ENCODE data around the gene GNAS-AS1.

Gene GNAS-AS1

DNA sequence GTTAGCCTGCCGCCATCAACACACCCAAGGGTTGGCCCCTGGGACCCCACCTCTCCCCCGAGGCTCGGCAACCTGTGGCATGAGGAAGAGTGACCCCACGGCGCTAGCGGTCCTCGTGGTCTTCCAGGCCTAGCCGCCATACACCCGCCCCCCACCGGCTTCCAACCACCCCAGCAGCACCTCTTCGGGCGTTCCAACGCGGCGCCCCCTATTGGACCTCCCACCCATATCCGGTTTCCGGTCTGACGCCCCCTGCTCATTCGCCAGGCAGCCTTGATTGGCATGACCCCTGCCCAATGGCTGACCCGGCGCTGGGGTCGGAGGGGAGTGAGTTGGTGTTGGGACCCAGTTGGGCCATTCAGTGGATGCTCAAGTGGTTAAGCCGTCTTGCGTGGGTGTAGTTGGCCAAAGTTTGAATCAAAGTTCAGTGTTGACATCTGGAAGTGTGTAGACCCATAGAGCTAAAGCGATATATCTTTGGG is at the start of gene GNAS-AS1:
Gene GNAS-AS1 (minus strand): TSS at position 210 of the 482 bp plus-strand sequence.
- DNase-seq: peak; percentile 88
- ATAC-seq: peak; percentile 85

DNA sequence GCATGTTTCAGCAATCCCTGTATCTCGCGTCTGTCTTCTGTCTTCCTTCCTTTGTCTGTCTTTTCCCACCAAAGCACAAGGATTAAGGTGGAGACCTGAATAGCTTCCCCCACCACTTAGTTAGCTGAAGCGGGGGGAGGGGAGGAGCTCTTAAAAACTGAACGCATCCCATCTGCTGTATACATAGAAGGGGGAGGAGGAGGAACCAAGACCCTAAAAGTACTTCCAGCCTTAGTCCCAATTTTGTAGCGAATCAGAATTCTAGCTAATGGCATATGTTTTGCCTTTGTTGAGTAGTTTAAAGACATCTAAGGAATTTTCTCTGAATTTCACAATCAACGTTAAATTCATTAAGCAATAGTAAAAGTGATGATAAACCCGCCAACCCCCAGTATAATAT is 49.7 kb upstream of the GNAS-AS1 start:
- no peak for ATAC-seq
- no peak for DNase-seq

DNA sequence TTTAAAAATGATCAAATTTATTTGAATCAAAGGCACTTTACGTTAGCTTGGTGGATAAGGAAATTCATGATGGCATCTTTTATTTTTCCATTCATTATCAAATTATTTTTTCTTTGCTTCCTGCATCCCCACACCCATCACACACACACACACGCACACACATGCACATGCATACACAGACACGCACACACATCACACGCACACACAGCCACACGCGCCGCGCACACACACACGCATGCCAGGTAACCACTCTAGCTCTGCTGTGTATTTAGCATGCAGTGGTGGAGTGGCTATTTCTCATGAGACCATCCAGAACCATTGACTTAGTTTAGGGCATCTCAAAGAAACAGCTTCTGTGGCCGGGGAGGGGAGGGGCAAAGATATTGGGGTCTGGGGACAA is 48.8 kb upstream of the GNAS-AS1 start:
- DNase-seq: no peak

DNA sequence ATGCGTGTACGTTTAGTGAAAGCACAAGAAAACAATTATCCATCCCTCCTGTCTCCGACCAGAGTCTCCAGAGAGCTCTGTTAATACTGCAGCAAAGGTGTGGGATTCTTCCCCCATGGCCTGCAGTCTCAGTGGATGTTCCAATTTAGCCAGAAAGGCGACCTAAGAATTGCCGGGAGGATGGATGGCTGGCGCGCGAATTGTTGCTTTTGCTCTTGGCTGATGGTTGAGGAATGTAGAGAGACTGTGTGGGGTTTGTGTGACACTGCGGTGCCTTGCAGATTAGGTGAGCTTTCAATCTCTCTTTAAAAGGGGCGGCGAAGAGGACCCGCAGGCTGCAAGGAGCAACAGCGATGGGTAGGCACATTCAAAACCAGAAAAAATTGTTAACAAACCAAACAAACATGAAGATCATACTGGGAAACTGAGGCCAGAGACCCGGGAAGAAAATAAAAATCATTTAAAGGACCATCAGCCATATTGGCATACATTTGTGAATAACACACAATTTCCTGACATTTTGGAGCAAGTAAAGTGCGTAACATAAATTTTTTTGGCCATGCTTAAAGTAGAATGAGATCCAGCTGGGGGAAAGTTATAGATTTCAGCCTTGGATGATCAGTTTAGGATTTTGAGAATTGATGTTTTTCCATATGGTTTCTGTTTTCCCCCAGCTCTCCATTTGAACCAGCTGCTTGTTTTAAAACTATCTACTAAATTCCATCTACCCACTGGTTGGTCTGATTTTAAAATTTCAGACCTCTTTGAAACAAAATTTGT is 48.1 kb upstream of the GNAS-AS1 start:
- ATAC-seq (no peak), DNase-seq (no peak)

More for the DNA sequence above, 48.8 kb upstream of the GNAS-AS1 start:
- no peak for ATAC-seq

DNA sequence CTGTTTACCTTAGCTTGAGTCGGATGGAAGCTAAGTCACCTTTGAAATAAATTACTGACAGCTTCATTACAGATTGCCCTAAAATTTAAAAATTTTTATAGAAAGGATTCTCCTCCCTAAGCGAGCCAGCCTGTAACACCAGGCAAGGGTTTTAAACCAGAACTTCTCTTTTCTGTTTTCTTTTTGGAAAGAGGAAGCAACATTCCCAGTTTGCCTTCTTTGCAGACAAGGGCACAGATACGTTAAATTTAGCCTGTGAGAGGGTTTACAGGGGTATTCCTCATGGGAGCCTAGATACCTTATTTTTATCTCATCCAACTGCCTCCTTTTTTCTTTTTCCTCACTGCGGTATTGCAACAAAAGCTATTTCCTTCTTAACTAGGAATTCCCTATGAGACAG is 46.8 kb upstream of the GNAS-AS1 start:
- ATAC-seq (no peak), DNase-seq (no peak)

DNA sequence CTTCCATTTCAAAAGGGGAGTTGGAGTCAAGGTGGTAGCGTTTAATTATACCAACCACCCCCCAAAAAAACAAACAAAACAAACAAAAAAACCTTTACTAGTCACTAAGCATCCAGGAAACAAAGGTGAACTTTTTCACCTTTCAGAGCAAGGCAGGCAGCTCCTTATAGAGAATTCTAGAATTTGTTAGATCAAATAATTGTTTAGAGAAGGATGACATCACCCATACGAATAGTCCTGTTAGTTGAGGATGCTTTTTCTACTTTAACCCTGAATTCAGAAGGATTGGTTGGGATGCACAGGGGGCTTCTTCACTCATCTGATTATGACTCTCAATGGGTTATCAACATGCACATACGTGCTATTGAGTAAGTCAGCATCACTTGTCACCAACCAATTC is 46.1 kb upstream of the GNAS-AS1 start:
- ATAC-seq (no peak), DNase-seq (no peak)

DNA sequence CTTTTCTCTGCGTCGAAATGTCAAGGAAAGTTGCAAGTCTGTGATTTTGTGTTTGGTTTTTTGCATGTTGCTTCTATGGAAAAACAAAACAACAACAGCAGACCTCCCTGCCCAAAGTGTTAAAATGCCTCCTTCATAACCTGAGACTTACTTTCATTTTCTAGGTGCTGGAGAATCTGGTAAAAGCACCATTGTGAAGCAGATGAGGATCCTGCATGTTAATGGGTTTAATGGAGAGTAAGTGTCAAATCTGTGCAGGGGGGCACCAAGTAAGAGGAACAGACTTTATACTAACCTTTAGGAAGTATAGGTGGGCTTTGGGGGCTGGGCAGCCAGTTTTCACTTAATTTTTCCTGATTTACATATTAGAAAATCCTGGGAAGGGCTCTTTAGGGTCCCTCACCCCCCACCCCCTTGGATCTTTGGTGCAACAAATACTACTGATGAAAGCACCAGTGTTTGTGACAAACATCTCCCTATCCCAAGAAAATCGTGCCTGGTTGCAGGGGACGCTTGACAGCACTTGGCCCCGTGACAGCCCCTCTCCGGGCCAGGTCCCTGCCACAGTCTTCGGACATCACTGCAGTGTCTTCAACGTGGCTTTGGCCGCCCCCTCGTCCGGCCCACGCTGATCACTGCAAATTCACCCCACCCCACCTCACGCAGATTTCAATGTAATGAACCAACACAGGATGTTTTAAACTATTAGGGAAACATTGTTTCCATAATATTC is 44.9 kb upstream of the GNAS-AS1 start:
- DNase-seq (no peak), ATAC-seq (no peak)

DNA sequence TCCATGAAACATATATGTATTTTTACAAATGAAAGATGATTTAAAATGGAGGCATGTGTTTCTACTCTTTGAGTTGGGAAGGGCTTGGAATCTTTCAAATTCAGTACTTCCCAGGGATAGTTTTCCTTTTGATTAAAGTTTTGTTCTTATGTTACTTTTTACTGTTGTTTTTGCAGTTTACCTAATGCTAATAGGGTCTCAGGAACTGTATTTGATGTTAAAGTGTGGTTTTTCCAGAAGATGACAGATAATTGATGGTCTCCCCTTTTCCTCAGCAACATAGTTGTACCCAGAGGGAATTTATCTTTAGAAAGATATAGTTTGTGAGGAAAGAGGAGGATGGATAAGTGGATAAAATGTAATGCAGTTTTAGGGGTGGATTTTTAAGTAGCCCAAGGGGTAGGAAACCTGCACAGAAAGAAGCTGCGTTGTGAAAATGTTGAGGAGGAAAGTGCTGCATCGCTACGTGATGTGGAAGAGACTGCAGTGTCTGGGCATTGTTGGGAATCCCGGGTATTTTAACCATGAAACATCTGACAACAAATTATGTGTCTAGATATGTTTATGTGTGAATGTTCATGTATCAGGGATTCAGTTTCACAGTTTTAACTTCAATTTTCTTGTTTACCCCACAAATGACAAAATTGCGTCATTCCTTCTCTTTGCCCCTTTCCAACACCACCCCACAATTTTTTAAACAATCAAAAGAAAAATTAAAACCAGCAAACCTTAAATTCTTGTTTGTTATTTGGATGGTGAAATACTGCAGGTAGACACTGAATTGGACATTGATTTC is 44.1 kb upstream of the GNAS-AS1 start:
- no peak for DNase-seq
- no peak for ATAC-seq

DNA sequence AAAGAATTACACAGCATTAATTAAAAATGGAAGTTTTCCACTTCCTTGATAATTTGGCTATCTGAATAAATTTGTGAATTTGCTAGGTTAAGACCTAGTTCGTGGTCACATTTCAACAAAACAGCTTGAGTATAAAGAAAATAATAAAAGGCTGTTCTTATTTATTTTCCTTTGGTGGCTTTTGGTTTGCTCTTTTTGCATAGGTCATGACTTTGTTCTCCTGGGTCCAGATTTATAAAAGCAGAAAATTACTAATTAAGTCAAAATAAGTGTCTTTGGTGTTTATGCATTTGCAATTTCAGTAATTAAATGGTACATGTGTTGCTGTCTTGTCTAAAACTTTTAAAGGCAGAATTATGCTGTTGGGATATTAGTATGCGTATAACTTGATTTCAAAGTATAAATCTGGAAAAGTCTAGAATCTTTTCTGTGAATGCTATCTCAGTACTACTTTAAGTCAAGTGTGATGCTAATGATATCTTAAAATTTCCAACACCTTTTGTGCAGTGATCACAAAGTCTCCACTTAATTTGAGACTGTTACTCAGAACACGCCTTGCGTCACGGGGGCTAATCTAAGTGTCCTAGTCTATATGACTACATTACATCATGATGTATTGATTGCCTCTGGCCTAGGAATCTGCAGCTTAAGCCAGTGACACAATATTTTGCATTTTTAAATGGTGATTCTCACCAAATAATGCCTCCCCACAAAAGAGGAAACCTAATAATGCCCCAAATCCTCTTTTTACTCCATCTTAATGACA is 42.8 kb upstream of the GNAS-AS1 start:
- ATAC-seq: no peak
- DNase-seq: peak; percentile 60

DNA sequence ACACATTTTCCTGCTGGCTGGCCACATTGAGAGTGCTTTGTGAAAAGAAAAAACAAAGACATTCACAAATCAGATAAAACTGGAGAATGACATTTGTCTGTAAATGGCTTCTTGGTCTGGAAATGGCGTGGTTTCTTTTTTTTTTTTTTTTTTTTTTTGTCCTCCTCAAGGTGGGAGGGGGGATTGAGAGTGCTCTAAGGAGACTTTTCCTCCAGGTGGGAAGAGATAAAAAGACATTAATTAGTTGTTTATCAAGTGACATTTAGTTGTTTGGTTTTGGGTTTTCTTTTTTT is 42.2 kb upstream of the GNAS-AS1 start:
- ATAC-seq (no peak), DNase-seq (no peak)

DNA sequence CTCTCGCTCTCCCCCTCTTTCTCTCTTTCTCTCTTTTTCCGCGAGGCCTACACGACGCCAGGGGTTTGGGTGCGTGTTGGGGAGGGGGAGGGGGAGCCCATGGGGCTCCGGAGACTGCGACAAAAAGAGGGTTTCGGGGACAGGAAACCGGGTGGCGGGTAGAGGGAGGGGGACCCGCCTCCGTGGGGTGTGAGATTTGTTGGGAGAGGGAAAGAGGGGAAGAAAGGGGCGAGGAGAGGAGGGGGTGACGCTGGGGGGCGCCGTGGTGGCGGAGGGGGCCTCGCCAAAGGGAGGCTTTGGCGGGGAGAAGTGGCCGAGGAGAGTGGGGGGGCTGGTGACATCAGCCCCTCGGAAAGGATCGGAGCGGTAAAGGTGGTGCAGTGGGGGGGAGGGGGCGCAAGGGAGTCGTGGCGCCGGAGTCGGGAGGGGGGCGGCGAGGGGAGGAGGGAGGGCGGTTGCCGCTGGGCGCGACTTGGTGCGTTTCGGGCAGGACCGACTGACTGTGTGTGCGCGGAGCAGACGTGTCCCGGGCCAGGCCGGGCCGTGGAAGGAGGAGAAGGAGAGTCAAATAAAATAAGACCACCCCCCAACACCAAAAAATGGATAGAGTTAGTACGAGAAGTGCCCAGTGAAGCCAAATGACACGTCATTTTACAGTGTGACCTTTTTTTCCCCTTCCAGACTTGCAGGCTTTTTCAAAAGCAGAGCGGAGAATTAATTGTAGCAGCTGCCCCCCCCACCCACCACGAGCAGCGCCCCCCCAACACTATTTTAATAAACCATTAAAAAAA is 41.6 kb upstream of the GNAS-AS1 start:
- peak; percentile 86 for DNase-seq
- ATAC-seq: peak; percentile 25

DNA sequence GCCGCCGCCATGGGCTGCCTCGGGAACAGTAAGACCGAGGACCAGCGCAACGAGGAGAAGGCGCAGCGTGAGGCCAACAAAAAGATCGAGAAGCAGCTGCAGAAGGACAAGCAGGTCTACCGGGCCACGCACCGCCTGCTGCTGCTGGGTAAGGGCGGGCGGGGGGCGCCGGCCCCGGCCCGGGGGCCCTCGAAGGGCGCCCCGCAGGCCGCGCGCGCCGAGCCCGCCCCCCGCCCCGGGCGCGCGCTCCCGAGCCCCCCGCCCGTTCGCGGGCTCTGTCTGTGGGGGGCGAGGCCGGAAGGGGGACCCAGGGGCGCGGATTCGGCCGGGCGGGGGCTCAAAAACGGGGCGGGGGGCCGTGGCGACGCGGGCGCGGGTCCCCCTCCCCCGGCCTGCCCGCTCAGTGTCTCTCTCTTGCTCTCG is 41.0 kb upstream of the GNAS-AS1 start:
- peak; percentile 46 for DNase-seq
- ATAC-seq: no peak

DNA sequence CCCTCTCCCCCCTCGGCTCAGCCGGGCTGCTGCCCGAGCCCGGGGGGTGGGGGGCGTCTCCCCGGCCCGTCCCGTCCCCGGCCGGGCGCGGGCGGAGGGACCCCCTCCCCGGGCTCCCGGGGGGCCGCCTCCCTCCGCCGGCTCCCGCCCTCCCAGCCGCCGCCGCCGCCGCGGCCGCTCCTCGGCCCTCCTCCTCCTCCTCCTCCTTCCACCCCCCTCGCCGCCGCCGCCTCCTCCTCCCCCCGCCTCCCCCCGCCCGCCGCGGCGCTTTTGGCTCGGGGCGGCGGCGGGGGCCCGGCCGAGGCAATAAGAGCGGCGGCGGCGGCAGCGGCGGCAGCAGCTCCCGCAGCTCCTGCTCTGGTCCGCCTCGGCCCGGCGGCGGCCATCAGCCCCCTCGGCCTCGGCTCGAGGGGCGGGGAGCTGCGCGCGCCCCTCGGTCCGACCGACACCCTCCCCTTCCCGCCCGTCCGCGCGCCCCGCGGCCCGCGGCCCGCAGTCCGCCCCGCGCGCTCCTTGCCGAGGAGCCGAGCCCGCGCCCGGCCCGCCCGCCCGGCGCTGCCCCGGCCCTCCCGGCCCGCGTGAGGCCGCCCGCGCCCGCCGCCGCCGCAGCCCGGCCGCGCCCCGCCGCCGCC is 40.5 kb upstream of the GNAS-AS1 start:
- peak; percentile 81 for DNase-seq
- ATAC-seq: peak; percentile 30

DNA sequence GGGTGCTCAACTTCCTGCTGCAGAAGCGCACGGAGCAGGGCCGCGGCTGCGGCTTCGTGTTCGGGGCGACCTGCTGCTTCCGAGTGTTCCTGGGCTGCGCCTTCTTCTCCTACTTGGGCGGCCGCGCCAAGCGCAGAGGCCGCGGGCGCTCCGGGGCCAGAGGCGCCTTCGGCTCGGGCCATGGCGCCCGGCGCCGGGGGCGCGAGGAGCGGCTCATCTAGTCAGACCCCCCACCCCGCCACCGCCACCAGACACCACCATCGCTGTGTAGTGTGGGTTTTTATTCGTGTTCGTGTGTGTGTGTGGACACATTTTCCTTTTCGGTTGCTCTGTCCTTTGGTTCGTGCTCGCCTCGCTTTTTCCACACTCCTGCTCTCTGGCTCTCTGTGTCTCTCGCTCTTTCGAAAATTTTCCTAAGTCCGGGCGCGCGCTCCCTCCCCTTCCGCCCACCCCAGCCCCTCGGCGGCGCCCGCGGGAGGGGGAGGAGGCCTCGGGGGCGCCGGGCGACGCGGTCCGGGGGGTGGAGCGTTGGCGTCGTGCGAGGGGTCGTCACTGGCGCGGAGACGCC is 39.9 kb upstream of the GNAS-AS1 start:
- ATAC-seq: peak; percentile 38
- DNase-seq: peak; percentile 82

DNA sequence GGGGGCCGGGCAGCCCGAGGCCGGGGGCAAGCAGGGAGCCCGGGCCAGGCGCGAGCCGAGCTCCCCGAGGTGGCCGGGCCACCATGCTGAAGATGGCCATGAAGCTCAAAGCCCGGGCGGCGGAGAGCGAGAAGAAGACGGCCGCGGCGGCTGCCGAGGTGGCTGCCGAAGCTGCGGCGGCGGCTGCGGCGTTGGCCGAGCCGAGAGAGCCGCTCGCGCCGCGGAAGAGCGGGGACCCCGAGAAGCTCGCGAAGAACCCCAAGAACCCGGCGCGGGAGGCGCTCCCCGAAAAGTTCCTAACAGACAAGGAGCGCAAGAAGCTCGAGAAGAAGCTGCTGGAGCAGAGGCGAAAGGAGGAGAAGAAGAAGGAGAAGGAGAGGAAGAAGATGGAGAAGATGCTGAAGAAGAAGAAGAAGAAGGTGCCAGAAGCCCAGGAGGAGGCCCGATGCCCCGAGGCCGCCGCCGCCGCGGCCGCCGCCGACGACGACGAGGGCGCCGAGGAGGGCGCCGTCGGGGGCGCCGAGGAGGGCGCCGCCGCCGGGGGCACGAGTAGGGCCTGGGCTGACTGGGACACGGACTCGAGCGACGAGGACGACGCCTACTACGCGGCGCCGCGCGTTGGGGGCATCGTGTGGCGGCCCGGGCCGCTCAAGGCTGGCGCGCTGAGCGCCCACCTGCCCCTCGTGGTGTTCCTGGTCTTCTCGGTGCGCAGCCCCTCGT is 39.3 kb upstream of the GNAS-AS1 start:
- DNase-seq: no peak
- ATAC-seq: peak; percentile 4

DNA sequence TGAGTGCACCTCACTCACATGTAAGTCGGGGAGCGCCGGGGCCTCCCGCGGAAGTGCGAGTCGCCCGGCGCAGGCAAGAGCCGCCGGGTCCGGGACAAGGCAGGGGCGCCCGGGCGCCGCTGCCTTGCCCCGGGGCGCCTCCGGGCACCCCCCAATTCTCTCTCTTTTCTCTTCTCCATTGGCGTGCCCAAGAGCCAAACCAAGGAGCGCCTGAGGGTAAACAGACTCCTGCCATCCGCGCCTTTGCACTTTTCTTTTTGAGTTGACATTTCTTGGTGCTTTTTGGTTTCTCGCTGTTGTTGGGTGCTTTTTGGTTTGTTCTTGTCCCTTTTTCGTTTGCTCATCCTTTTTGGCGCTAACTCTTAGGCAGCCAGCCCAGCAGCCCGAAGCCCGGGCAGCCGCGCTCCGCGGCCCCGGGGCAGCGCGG is 38.6 kb upstream of the GNAS-AS1 start:
- no peak for ATAC-seq

DNA sequence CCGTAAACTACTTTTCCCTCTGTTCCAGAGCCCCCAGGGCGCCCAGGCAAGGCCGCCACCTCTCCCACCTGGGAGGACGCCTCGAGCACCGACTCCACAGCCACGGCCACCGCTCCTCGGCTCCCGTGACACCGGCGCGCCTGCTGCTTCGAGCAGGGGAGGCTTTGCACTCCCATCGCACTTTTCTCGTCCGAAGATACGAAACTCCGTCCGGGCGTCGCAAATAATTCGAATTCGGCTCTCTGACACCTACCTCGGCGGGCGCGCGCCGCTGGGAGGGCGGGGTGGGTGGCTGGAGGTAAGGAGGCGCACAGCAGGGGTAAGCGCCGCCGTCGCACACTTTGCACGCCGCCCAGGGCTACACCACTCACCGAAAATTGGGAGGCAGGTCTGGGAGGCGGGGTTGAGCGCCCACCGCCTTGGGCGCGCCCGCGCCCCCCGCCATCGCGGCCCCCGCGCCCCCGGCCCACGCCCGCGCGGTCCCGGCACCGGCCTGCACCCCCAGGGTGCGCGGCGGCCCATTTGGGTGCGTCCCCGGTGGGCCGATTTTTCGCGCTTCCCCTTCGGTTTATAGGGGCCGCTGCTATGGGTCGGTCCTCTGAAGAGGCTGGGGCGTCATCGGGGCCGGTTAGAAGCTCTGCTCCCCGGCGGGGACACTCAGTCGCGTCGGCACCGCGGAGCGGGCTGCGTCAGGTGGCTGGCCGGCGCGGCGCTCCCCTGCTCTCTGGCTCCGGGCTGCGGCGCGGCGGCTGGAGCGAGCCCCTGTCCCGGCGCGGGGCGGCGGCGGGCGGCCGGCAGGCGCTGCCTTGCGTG is 38.0 kb upstream of the GNAS-AS1 start:
- DNase-seq: peak; percentile 81
- ATAC-seq: peak; percentile 50

More for the DNA sequence above, 38.6 kb upstream of the GNAS-AS1 start:
- no peak for DNase-seq

DNA sequence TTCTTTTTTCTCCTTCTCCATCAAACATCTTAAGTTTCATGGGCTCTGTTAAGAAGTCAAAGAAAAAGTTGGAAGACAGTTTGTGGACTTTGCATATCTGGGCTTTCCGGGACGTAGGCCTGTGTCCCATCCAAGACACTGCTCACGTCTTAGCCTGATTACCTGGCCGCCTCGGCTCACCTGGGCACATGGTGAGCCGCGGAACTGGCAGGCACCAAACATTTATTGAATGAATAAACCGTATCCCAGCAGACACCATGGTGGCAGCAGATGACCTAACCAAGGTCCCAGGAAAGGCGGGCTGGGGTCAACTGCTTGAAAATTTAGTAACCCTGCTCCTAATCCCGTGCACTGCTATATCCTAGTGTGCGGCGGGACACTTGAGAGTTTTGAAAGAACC is 37.4 kb upstream of the GNAS-AS1 start:
- DNase-seq (no peak), ATAC-seq (no peak)

DNA sequence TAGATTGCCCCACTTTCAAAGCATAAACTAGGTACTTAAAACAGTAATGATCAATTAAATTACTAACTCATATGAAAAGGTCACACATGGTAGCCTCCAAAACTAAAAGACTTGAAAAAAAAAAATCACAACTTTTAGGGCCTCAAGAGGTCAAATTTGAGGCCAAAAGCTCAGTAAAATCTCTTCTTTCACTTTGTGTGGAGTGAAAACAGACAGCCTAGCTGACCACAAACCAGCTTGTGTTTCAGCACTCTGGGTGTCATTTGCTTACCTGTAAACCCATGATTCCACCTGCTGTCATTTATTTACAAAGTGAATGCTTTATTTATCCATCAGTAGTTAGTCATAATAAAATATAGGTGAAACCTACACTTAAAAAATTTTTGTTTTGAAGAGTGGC is 35.8 kb upstream of the GNAS-AS1 start:
- no peak for ATAC-seq
- DNase-seq: no peak

Data from stimulated activated naive CD8-positive, alpha-beta T cell treated with anti-CD3 and anti-CD28 coated beads, Interleukin-15, Interleukin-2, amounts not matched to agents 100 U/mL and 50 U/mL, for 24 hours (primary cell).